Measurements from ENCODE around the gene FMNL2. TPM values are rescaled to one million over a fixed set of nuclear protein-coding genes. Genes with fewer than 3 reads are reported as not detected.

Gene FMNL2
- total and polyA plus RNA-seq, 4 donors: 1.5 to 9.3 (median 5.1) TPM

GRCh38 chr2:152396763-152397162 is 61.8 kb downstream of the FMNL2 start:
- no peaks in the 10 kb centered on the region for H3K27me3 ChIP-seq (ENCODE audit: control insufficient read depth in 4 of 4, insufficient read depth in 4 of 4, low read length in 3 of 4)
- no peaks in the 10 kb centered on the region for H3K9me3 ChIP-seq (ENCODE audit: control insufficient read depth in 4 of 4, low read length in 3 of 4)
- no peaks in the 10 kb centered on the region for H3K4me1 ChIP-seq (ENCODE audit: control insufficient read depth in 4 of 4, insufficient read depth in 4 of 4, low read length in 3 of 4)
- no peak for DNase-seq (ENCODE audit: low spot score)
- no peak overlapping the region for H3K4me3 ChIP-seq (ENCODE audit: low read depth in 1 of 3, low read length in 3 of 3)
- H3K36me3 ChIP-seq (ENCODE audit: control insufficient read depth in 4 of 4, insufficient read depth in 3 of 4, low read depth in 1 of 4, low read length in 3 of 4): no peaks in the 10 kb centered on the region
- WGBS: 74% methylated on average over 2 of the region's 2 CpGs
- no peak overlapping the region for H3K27ac ChIP-seq (ENCODE audit: low read depth in 1 of 2, low read length in 2 of 2)
- no peak for TF ChIP-seq HNF4A (conservative IDR thresholded peaks at IDR 0.05)
- TF ChIP-seq YY1 (IDR thresholded peaks at IDR 0.05): no peak
- no peak for TF ChIP-seq GABPA (IDR thresholded peaks at IDR 0.05 in 1 of 2, conservative IDR thresholded peaks at IDR 0.05 in 1 of 2)
- TF ChIP-seq NR2F2 (IDR thresholded peaks at IDR 0.05): no peak
- no peak for TF ChIP-seq RAD21 (IDR thresholded peaks at IDR 0.05)
- no peak for TF ChIP-seq SP1 (IDR thresholded peaks at IDR 0.05)
- no peak for TF ChIP-seq JUND (IDR thresholded peaks at IDR 0.05)
- no peak for TF ChIP-seq REST (IDR thresholded peaks at IDR 0.05)
- no peak for TF ChIP-seq ATF3 (IDR thresholded peaks at IDR 0.05)
- TF ChIP-seq HNF4G (IDR thresholded peaks at IDR 0.05): no peak
- no peak for TF ChIP-seq ZBTB33 (IDR thresholded peaks at IDR 0.05)
- no peak for TF ChIP-seq MAX (IDR thresholded peaks at IDR 0.05)
- no peak for TF ChIP-seq CTCF (IDR thresholded peaks at IDR 0.05; ENCODE audit: low read depth, low read length, missing input control)
- no peak for TF ChIP-seq EGR1 (IDR thresholded peaks at IDR 0.05; ENCODE audit: low read depth in 2 of 2)
- no peak overlapping the region for H3K9ac ChIP-seq (ENCODE audit: low read depth in 1 of 2, low read length in 2 of 2)

GRCh38 chr2:152399003-152399402 is 64.0 kb downstream of the FMNL2 start:
- no peak overlapping the region for H3K4me3 ChIP-seq (ENCODE audit: low read depth in 1 of 3, low read length in 3 of 3)
- no peak overlapping the region for H3K27ac ChIP-seq (ENCODE audit: low read depth in 1 of 2, low read length in 2 of 2)
- no peak for DNase-seq (ENCODE audit: low spot score)
- no peak for TF ChIP-seq NR2F2 (IDR thresholded peaks at IDR 0.05)
- TF ChIP-seq GABPA (IDR thresholded peaks at IDR 0.05 in 1 of 2, conservative IDR thresholded peaks at IDR 0.05 in 1 of 2): no peak
- TF ChIP-seq JUND (IDR thresholded peaks at IDR 0.05): no peak
- no peak for TF ChIP-seq RAD21 (IDR thresholded peaks at IDR 0.05)
- no peak for TF ChIP-seq SP1 (IDR thresholded peaks at IDR 0.05)
- no peak for TF ChIP-seq REST (IDR thresholded peaks at IDR 0.05)
- TF ChIP-seq RXRA (IDR thresholded peaks at IDR 0.05): no peak
- no peak for TF ChIP-seq FOXA2 (IDR thresholded peaks at IDR 0.05)
- TF ChIP-seq YY1 (IDR thresholded peaks at IDR 0.05): no peak
- TF ChIP-seq MAX (IDR thresholded peaks at IDR 0.05): no peak
- TF ChIP-seq EGR1 (IDR thresholded peaks at IDR 0.05; ENCODE audit: low read depth in 2 of 2): no peak
- no peak for TF ChIP-seq ZBTB33 (IDR thresholded peaks at IDR 0.05)
- 78% methylated on average over 4 of the region's 4 CpGs for WGBS
- no peaks in the 10 kb centered on the region for H3K27me3 ChIP-seq (ENCODE audit: control insufficient read depth in 4 of 4, insufficient read depth in 4 of 4, low read length in 3 of 4)
- H3K4me1 ChIP-seq (ENCODE audit: control insufficient read depth in 4 of 4, insufficient read depth in 4 of 4, low read length in 3 of 4): no peaks in the 10 kb centered on the region
- H3K9me3 ChIP-seq (ENCODE audit: control insufficient read depth in 4 of 4, low read length in 3 of 4): no peaks in the 10 kb centered on the region
- H3K36me3 ChIP-seq (ENCODE audit: control insufficient read depth in 4 of 4, insufficient read depth in 3 of 4, low read depth in 1 of 4, low read length in 3 of 4): no peaks in the 10 kb centered on the region
- H3K9ac ChIP-seq (ENCODE audit: low read depth in 1 of 2, low read length in 2 of 2): no peak overlapping the region
